Measurements from ENCODE around the gene DEDD2. TPM values are rescaled to one million over a fixed set of nuclear protein-coding genes. Genes with fewer than 3 reads are reported as not detected.

Gene DEDD2
- total RNA-seq, 4 donors from 2014 or later: 17.1 to 34.5 (median 27.0) TPM

DNA sequence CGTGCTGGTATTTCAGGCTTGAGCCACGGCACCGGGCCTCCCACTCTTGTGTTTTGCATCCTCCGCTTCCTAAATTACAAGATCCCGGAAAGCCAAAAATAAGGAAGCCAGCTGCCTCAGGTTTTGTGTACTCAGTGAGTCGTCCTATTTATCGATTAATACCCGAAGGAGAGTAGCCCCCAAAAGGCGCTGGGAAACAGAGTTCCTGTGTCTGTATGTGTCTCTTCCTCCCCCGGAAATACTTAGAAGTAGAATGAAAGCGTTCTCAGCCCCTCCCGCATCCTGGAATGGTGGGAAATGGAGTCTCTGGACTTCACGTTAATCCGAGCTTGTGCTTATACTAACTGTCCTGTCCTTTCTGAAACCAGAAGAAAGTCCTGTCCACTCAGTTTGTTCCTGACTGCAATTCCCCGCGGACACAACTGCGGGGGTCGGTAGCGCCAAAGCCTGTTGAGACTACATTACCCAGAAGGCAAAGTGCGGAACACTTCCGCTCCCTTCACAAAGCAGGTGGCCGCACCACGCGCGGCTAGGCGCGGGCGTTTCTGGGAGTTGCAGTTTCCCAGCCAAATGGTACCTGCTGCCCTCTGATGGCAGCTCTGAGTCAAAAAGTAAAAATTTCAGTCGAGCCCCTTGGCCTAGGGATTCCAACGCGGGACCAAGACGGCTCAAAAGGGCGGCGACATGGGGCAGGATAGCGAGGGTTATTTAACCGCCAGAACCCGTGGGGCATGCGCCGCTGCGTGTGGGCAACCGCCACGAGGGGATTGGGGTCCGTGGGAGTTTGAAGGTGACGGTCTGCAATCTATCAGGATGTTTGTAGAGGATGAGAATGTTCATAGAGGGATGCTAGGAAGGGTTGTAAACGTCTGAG, 27.1 kb upstream of the DEDD2 start:
- no peak for TF ChIP-seq CTCF (IDR thresholded peaks at IDR 0.05; ENCODE audit: low read depth)

- TF ChIP-seq CTCF (IDR thresholded peaks at IDR 0.05; ENCODE audit: low read depth): no peak
These were observed 25.3 kb upstream of the DEDD2 start, which contains the start of gene GSK3A for GRCh38 chr19:42242512-42243409. TSS of gene GSK3A (minus strand) at chr19:42242602. CDS start at chr19:42242465, 137 bp downstream.

GRCh38 chr19:42242069-42242511, 24.6 kb upstream of the DEDD2 start:
- TF ChIP-seq CTCF (IDR thresholded peaks at IDR 0.05; ENCODE audit: low read depth): no peak

DNA sequence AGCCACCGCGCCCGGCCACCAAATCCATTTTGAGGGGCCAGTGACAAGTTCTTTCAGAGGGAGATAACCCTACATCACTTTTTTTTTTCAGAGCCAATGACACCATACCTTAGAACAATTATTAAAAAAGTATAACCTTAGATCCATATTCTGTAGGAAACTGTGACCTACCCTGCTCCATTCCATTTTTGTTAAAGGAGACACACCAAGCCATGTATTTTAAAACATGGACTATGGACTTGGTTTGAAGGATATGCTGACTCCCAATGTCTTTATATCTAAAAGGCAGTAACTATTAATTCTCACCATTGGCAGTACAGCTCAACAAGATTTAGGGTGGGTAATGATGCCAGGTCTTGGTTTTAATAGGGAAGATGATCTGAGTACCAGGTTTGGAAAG, 23.8 kb upstream of the DEDD2 start:
- no peak for TF ChIP-seq CTCF (IDR thresholded peaks at IDR 0.05; ENCODE audit: low read depth)

DNA sequence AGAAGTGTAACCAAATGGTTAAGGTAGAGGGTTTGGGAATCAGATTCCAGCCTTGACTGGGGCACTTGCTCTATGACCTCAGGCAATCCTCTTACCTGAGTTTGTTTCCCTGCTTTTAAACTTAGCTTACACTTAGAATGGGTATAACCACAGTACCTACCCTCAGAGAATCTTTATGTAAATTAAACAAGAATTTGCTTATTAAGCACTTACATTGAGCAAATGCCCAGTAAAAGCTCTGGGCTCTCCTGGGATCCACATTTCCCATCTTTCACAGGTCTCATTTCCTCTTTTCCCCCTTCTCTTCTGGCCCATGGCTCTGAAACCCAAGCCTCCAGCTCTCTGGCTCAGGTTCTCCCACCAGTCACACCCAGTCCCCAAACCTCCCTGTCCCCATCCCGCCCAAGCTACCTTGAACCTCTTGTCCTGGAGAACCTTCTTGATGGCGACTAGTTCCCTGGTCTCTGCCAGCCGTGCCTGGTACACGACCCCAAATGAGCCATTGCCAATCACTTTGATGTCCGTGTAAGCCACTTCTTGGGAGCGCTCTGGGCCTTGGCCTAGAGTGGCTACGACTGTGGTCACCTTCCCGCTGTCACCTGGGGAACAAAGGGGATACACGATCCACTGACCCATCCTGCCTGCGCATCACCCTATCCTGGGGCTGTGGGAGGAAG, 22.2 kb upstream of the DEDD2 start:
- no peak for TF ChIP-seq CTCF (IDR thresholded peaks at IDR 0.05; ENCODE audit: low read depth)

DNA sequence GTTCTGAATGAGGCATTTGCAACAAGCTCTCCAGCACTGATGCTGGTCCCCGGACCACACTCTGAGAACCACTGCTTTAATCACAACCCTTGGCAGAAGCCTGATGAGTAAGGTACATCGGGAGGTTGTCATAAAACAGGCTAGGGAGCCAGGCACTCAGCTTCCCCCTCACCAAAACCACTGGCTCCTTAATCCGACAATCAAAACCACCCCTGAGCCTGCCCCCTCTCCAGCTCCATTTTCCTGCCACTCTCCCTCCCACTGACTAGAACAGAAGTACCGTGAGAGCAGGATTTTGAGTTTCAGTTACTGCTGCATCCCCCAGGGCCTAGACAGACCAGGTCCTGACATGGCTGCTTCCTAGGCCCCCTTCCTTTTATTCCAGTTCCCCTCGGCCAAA, 17.7 kb upstream of the DEDD2 start:
- TF ChIP-seq CTCF (IDR thresholded peaks at IDR 0.05; ENCODE audit: low read depth): no peak
